Measurements from ENCODE around the gene CREG1. TPM values are rescaled to one million over a fixed set of nuclear protein-coding genes. Genes with fewer than 3 reads are reported as not detected.

The CREG1 gene
- total RNA-seq, 1 experiment from 2014 or later = 69.3 TPM

- no peak for TF ChIP-seq CTCF (IDR thresholded peaks at IDR 0.05; ENCODE audit: unreplicated experiment)
- intact Hi-C loops (cut with micrococcal nuclease; ENCODE audit: unreplicated experiment) = no loop called here
- Mint-ChIP-seq H3K36me3 (ENCODE audit: insufficient read depth, unreplicated experiment) (no peaks in the 10 kb centered on the region), H3K27me3 (ENCODE audit: unreplicated experiment) (peaks cover 66% of the 10 kb centered on the region), H3K4me1 (ENCODE audit: low read depth, unreplicated experiment) (no peaks in the 10 kb centered on the region), H3K9me3 (ENCODE audit: low read depth, unreplicated experiment) (no peaks in the 10 kb centered on the region), H3K27ac (ENCODE audit: unreplicated experiment) (no peak overlapping the region), H3K4me3 (ENCODE audit: low read depth, unreplicated experiment) (no peak overlapping the region)
- no peak for DNase-seq
- CTCF ChIA-PET = no interaction called here
- BruUV-seq (replicated peaks) = no TSS peak
These were observed 38.1 kb downstream of the CREG1 start for GRCh38 chr1:167515461-167515860.

GRCh38 chr1:167514288-167514687 lies 39.3 kb downstream of the CREG1 start:
- no peak for DNase-seq
- peaks cover 66% of the 10 kb centered on the region for H3K27me3 Mint-ChIP-seq (ENCODE audit: unreplicated experiment)
- no peak for TF ChIP-seq CTCF (IDR thresholded peaks at IDR 0.05; ENCODE audit: unreplicated experiment)
- CTCF ChIA-PET = no interaction called here
- no peaks in the 10 kb centered on the region for H3K36me3 Mint-ChIP-seq (ENCODE audit: insufficient read depth, unreplicated experiment)
- BruUV-seq (replicated peaks) = no TSS peak
- no peaks in the 10 kb centered on the region for H3K9me3 Mint-ChIP-seq (ENCODE audit: low read depth, unreplicated experiment)
- intact Hi-C loops (cut with micrococcal nuclease; ENCODE audit: unreplicated experiment) = no loop called here
- no peak overlapping the region for H3K4me3 Mint-ChIP-seq (ENCODE audit: low read depth, unreplicated experiment)
- H3K4me1 Mint-ChIP-seq (ENCODE audit: low read depth, unreplicated experiment) = no peaks in the 10 kb centered on the region
- H3K27ac Mint-ChIP-seq (ENCODE audit: unreplicated experiment) = no peak overlapping the region

- Mint-ChIP-seq H3K4me1 (ENCODE audit: low read depth, unreplicated experiment) (no peaks in the 10 kb centered on the region), H3K36me3 (ENCODE audit: insufficient read depth, unreplicated experiment) (no peaks in the 10 kb centered on the region), H3K4me3 (ENCODE audit: low read depth, unreplicated experiment) (no peak overlapping the region), H3K27ac (ENCODE audit: unreplicated experiment) (no peak overlapping the region), H3K27me3 (ENCODE audit: unreplicated experiment) (peaks cover 61% of the 10 kb centered on the region), H3K9me3 (ENCODE audit: low read depth, unreplicated experiment) (no peaks in the 10 kb centered on the region)
- CTCF ChIA-PET = no interaction called here
- DNase-seq = no peak
- intact Hi-C loops (cut with micrococcal nuclease; ENCODE audit: unreplicated experiment) = no loop called here
- no peak for TF ChIP-seq CTCF (IDR thresholded peaks at IDR 0.05; ENCODE audit: unreplicated experiment)
- no TSS peak for BruUV-seq (replicated peaks)
These were observed 41.4 kb downstream of the CREG1 start for GRCh38 chr1:167512046-167512654.

GRCh38 chr1:167511374-167511986 lies 42.1 kb downstream of the CREG1 start:
- Mint-ChIP-seq H3K9me3 (ENCODE audit: low read depth, unreplicated experiment) (no peaks in the 10 kb centered on the region), H3K36me3 (ENCODE audit: insufficient read depth, unreplicated experiment) (no peaks in the 10 kb centered on the region), H3K4me3 (ENCODE audit: low read depth, unreplicated experiment) (no peak overlapping the region), H3K27ac (ENCODE audit: unreplicated experiment) (no peak overlapping the region), H3K27me3 (ENCODE audit: unreplicated experiment) (peaks cover 55% of the 10 kb centered on the region), H3K4me1 (ENCODE audit: low read depth, unreplicated experiment) (no peaks in the 10 kb centered on the region)
- CTCF ChIA-PET = no interaction called here
- DNase-seq = no peak
- intact Hi-C loops (cut with micrococcal nuclease; ENCODE audit: unreplicated experiment) = no loop called here
- no peak for TF ChIP-seq CTCF (IDR thresholded peaks at IDR 0.05; ENCODE audit: unreplicated experiment)
- BruUV-seq (replicated peaks) = no TSS peak

All from Calu3 (cell line).